HG03571 (cell line): Measurements from ENCODE around the gene CDCP1.

Source experiments
- ATAC-seq: cut with Tn5 transposase; IDR thresholded peaks from one replicate; pipeline ENCODE4 v1.9.1; 2021; ENCODE audit not compliant: unreplicated experiment

The CDCP1 gene

GRCh38 chr3:45116350-45116749, 29.8 kb downstream of the CDCP1 start:
- no peak for ATAC-seq

DNA sequence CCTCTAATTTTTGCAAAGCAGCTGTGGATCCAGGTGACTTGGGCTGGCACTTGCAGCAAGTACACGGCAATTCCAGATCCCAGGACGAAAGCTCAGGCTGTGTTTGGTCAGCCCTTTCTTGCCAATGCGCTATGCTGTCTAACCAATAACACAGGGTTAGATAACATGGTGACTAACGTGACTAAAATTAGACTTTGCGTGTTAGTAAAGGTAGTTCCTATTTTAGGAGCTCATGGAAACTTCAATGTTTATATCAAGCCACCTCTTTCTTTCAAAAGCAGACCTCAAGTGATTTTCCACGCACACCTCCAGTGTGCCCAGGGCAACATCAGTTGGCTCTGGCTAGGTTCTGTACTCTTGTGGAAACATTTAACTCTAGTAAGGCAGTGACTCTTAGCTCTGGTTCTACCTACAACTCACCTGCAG, 32.5 kb downstream of the CDCP1 start:
- ATAC-seq = no peak

DNA sequence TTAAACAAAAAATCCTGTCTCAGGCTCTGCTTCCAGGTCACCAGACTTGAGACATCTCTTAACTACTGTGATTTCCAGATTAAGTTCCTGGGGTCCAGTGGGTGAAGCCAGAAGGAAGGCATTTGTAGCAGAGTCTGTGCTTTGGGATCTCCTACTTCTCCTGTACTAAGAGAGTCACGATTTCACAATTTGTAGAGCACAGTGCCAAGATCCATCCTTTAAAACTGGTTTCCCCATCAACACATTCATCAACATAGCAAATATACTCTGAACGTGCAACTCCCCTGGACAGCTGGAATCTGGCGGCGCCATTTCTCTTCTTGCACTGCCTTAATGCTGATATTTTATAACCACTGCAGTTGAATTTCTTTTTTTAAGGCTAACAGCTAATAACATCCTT, 33.2 kb downstream of the CDCP1 start:
- ATAC-seq = no peak

- no peak for ATAC-seq
These were observed 35.7 kb downstream of the CDCP1 start for GRCh38 chr3:45110509-45110833.

- no peak for ATAC-seq
These were observed 36.2 kb downstream of the CDCP1 start for GRCh38 chr3:45109771-45110508.

GRCh38 chr3:45106874-45107273, 39.3 kb downstream of the CDCP1 start:
- ATAC-seq = no peak

- no peak for ATAC-seq
These were observed 40.1 kb downstream of the CDCP1 start for GRCh38 chr3:45105855-45106671.

- ATAC-seq = no peak
These were observed 41.2 kb downstream of the CDCP1 start for GRCh38 chr3:45104715-45105711.

GRCh38 chr3:45103753-45104714, 42.1 kb downstream of the CDCP1 start:
- ATAC-seq = no peak

DNA sequence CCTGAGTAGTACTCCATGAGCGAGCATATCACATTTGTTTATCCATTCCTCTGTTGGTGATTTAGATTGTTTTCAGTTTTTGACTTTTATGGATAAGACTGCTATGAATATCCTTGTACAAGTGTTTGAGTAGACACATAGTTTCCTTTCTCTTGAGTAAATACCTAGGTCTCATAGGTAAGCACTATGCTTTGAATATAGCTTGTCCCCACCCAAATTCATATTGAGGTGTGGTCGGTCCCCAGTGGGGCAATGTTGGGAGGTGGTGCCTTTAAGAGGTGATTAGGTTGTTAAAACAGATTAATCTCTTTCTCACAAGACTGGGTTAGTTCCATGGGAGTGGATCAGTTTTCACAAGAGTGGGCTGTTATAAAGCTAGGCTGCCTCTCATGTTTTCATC, 42.8 kb downstream of the CDCP1 start:
- no peak for ATAC-seq

DNA sequence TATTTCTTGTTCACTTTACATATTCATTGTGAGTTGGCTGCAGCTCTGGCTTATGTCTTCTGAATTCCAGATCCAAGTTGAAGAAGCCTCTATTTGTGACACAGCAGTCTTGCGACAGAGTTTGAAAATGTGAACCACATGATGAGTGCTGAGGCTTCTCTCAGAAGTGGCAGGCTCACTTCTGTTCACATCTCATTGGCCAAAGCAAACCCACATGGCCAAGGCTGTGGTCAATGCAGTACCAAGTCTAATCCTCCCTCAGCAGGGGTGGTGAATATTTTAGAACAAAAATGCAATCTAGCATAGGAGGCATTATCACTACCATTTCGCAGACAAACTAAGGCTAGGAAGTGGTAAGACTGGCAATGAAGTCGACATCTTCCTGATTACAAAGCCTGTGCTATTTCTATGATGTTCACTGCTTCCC, 45.2 kb downstream of the CDCP1 start:
- ATAC-seq = no peak

GRCh38 chr3:45098310-45098709, 47.9 kb downstream of the CDCP1 start:
- no peak for ATAC-seq

GRCh38 chr3:45097296-45097883, 48.8 kb downstream of the CDCP1 start:
- ATAC-seq = no peak

- no peak for ATAC-seq
These were observed 50.2 kb downstream of the CDCP1 start for GRCh38 chr3:45095916-45096526.

DNA sequence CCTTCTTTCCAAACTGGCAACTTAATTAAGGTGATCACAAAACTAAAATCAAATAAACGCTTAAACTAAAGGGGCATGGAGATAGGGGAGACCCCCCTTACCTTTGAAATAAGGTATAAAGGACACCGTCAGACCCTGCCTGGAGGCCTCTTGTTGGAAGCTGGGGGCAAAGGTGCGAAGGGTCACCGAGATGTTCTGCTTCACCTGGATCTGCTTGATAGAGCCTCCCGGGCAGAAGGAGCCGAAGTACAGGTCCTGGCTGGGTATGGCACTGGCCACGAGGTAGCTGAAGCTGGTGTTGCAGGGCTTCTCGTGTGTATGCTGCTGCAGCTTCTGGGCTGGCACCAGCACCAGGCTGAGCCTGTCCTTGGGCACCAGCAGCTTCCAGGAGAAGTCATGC, 53.0 kb downstream of the CDCP1 start:
- ATAC-seq = no peak

GRCh38 chr3:45092132-45093031, 53.8 kb downstream of the CDCP1 start:
- no peak for ATAC-seq

DNA sequence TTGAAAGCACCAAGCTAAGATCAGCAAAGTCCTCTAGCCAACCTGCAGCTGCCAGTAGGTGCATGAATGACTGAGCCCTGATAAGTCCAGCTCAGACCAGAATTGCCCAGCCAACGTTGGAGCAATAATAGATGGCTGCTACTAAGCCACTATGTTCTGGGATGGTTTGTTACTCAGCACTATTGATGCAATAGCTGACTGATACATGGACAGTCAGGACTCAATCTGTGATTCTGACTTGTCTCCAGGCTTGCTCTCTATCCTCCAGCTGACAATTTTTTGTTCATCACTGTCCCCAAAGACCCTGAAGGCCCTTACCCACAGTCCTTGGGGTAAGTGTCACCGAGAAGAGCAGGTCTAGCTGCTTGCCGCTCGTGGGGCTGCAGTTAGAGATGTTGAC, 55.3 kb downstream of the CDCP1 start:
- no peak for ATAC-seq
